ENCODE results near the gene ZNF654.

Gene ZNF654

GRCh38 chr3:88059380-88060170 lies 520 bp downstream of the ZNF654 start:
- H3K9ac ChIP-seq (ENCODE audit: low read length in 2 of 2): peak overlapping the region; percentile 81 to 87
- H3K36me3 ChIP-seq (ENCODE audit: control insufficient read depth in 2 of 2, insufficient read depth in 2 of 2, low read length in 2 of 2): peaks cover 5 to 11% of the 10 kb centered on the region in 2 donors
- no peaks in the 10 kb centered on the region for H3K9me3 ChIP-seq (ENCODE audit: control insufficient read depth in 2 of 2, low read length in 2 of 2)
- peak overlapping the region; percentile 84 for H3K27ac ChIP-seq (ENCODE audit: low read length)
- H3K4me3 ChIP-seq (ENCODE audit: low read length in 2 of 2): peak overlapping the region; percentile 88 to 90
- H3K27me3 ChIP-seq (ENCODE audit: control insufficient read depth in 1 of 2, insufficient read depth in 2 of 2, low read length in 2 of 2): no peaks in the 10 kb centered on the region
- H3K4me1 ChIP-seq (ENCODE audit: control insufficient read depth, insufficient read depth, low read length): peaks cover 10% of the 10 kb centered on the region

- Histone ChIP-seq H3K36me3 (ENCODE audit: control insufficient read depth in 2 of 2, insufficient read depth in 2 of 2, low read length in 2 of 2) (no peaks in the 10 kb centered on the region), H3K27ac (ENCODE audit: low read length) (no peak overlapping the region), H3K4me3 (ENCODE audit: low read length in 2 of 2) (no peak overlapping the region), H3K9me3 (ENCODE audit: control insufficient read depth in 2 of 2, low read length in 2 of 2) (no peaks in the 10 kb centered on the region), H3K4me1 (ENCODE audit: control insufficient read depth, insufficient read depth, low read length) (peaks cover 10% of the 10 kb centered on the region), H3K9ac (ENCODE audit: low read length in 2 of 2) (no peak overlapping the region), H3K27me3 (ENCODE audit: control insufficient read depth in 1 of 2, insufficient read depth in 2 of 2, low read length in 2 of 2) (no peaks in the 10 kb centered on the region)
These were observed 2.7 kb downstream of the ZNF654 start for GRCh38 chr3:88061746-88062145.

GRCh38 chr3:88075072-88075471 lies 16.0 kb downstream of the ZNF654 start:
- no peak overlapping the region for H3K4me3 ChIP-seq (ENCODE audit: low read length in 2 of 2)

DNA sequence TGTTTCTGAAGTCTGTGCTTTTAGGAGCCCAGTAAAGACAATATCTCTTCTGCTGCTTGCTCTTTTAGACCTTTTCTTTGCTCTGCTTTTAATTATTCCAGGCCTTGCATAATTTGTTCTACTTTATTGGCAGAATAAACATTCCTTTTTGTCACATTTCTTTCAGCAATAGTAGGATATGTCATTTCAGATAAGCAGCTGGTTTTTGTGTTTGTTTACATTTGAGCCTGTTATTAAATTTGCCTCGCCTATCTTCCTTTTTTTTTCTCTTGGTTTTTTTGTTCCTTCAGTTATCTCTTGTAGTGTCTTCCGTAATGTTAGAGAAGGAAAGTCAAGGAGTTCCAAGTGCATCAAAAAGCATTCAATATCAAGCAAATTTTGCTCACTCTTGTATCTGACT lies 16.4 kb downstream of the ZNF654 start:
- Histone ChIP-seq H3K36me3 (ENCODE audit: control insufficient read depth in 2 of 2, insufficient read depth in 2 of 2, low read length in 2 of 2) (no peaks in the 10 kb centered on the region), H3K27ac (ENCODE audit: low read length) (no peak overlapping the region), H3K9ac (ENCODE audit: low read length in 2 of 2) (no peak overlapping the region), H3K9me3 (ENCODE audit: control insufficient read depth in 2 of 2, low read length in 2 of 2) (no peaks in the 10 kb centered on the region), H3K4me3 (ENCODE audit: low read length in 2 of 2) (no peak overlapping the region), H3K4me1 (ENCODE audit: control insufficient read depth, insufficient read depth, low read length) (no peaks in the 10 kb centered on the region), H3K27me3 (ENCODE audit: control insufficient read depth in 1 of 2, insufficient read depth in 2 of 2, low read length in 2 of 2) (no peaks in the 10 kb centered on the region)

More at GRCh38 chr3:88075072-88075471, 16.0 kb downstream of the ZNF654 start:
- H3K4me1 ChIP-seq (ENCODE audit: control insufficient read depth, insufficient read depth, low read length): no peaks in the 10 kb centered on the region
- H3K27ac ChIP-seq (ENCODE audit: low read length): no peak overlapping the region
- H3K9me3 ChIP-seq (ENCODE audit: control insufficient read depth in 2 of 2, low read length in 2 of 2): no peaks in the 10 kb centered on the region
- no peaks in the 10 kb centered on the region for H3K27me3 ChIP-seq (ENCODE audit: control insufficient read depth in 1 of 2, insufficient read depth in 2 of 2, low read length in 2 of 2)
- no peak overlapping the region for H3K9ac ChIP-seq (ENCODE audit: low read length in 2 of 2)
- no peaks in the 10 kb centered on the region for H3K36me3 ChIP-seq (ENCODE audit: control insufficient read depth in 2 of 2, insufficient read depth in 2 of 2, low read length in 2 of 2)

DNA sequence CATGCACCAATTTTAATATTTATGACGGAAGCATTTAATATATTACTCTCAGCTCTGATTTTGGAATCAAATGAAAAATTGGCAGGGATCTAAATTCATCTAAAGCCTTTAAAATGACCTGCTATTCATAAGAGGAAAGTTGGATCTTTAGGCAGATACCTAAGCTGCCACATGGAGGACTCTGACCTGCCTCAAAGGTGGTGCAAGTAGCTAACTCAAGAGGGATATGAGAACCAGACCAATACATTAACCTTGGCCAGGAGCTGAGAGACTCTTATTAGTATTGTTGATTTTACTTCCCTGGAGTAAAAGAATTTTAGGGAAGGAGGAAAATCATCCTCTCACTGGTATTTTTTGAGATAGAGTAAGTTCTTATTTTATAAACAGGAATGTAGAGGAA lies 17.7 kb downstream of the ZNF654 start:
- Histone ChIP-seq H3K27ac (ENCODE audit: low read length) (no peak overlapping the region), H3K27me3 (ENCODE audit: control insufficient read depth in 1 of 2, insufficient read depth in 2 of 2, low read length in 2 of 2) (no peaks in the 10 kb centered on the region), H3K4me3 (ENCODE audit: low read length in 2 of 2) (no peak overlapping the region), H3K9ac (ENCODE audit: low read length in 2 of 2) (no peak overlapping the region), H3K36me3 (ENCODE audit: control insufficient read depth in 2 of 2, insufficient read depth in 2 of 2, low read length in 2 of 2) (no peaks in the 10 kb centered on the region), H3K9me3 (ENCODE audit: control insufficient read depth in 2 of 2, low read length in 2 of 2) (no peaks in the 10 kb centered on the region), H3K4me1 (ENCODE audit: control insufficient read depth, insufficient read depth, low read length) (no peaks in the 10 kb centered on the region)

GRCh38 chr3:88078932-88079331 lies 19.9 kb downstream of the ZNF654 start:
- Histone ChIP-seq H3K36me3 (ENCODE audit: control insufficient read depth in 2 of 2, insufficient read depth in 2 of 2, low read length in 2 of 2) (no peaks in the 10 kb centered on the region), H3K9ac (ENCODE audit: low read length in 2 of 2) (no peak overlapping the region), H3K27me3 (ENCODE audit: control insufficient read depth in 1 of 2, insufficient read depth in 2 of 2, low read length in 2 of 2) (no peaks in the 10 kb centered on the region), H3K9me3 (ENCODE audit: control insufficient read depth in 2 of 2, low read length in 2 of 2) (no peaks in the 10 kb centered on the region), H3K4me3 (ENCODE audit: low read length in 2 of 2) (no peak overlapping the region), H3K4me1 (ENCODE audit: control insufficient read depth, insufficient read depth, low read length) (no peaks in the 10 kb centered on the region), H3K27ac (ENCODE audit: low read length) (no peak overlapping the region)

DNA sequence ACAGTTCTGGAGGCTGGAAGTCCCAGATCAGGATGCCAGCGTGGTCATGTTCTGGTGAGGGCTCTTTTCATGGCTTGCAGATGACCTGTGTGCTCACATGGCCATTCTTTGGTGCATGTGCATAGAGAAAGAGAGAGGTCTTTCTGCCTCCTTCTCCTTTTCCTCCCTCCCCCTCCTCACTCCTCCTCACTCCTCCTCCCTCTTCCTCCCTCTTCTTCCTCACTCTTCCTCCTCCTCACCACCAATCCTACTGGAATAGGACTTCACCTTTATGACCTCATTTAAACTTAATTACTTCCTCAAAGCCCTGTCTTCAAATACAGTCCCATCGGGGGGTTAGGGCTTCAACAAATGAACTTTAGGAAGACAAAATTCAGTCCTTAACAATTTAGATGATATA lies 23.8 kb downstream of the ZNF654 start:
- H3K9me3 ChIP-seq (ENCODE audit: control insufficient read depth in 2 of 2, low read length in 2 of 2): no peaks in the 10 kb centered on the region
- no peak overlapping the region for H3K4me3 ChIP-seq (ENCODE audit: low read length in 2 of 2)

DNA sequence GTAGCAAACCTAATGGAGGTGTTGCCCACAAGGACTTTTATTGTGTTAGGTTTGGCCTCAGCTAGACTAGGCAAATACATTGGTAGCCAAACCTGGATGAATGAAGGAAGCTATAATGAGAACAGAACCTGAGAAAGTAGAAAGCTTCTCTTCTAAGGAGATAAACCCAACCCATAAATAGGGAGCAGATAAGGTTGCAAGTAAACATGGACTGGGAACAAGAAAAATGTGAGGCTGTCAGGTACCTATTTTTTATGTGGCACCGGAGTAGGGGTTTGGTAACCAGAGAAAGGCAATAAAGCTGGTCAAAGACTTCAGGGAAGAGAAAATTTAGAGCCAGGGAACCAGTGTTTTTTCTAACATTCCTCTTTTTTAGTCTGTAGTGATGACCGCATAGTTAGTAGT lies 25.0 kb downstream of the ZNF654 start:
- H3K27ac ChIP-seq (ENCODE audit: low read length): no peak overlapping the region
- H3K4me3 ChIP-seq (ENCODE audit: low read length in 2 of 2): no peak overlapping the region
- H3K9me3 ChIP-seq (ENCODE audit: control insufficient read depth in 2 of 2, low read length in 2 of 2): no peaks in the 10 kb centered on the region
- H3K9ac ChIP-seq (ENCODE audit: low read length in 2 of 2): no peak overlapping the region
- no peaks in the 10 kb centered on the region for H3K27me3 ChIP-seq (ENCODE audit: control insufficient read depth in 1 of 2, insufficient read depth in 2 of 2, low read length in 2 of 2)
- peaks cover 0 to 7% of the 10 kb centered on the region in 2 donors for H3K36me3 ChIP-seq (ENCODE audit: control insufficient read depth in 2 of 2, insufficient read depth in 2 of 2, low read length in 2 of 2)
- H3K4me1 ChIP-seq (ENCODE audit: control insufficient read depth, insufficient read depth, low read length): no peaks in the 10 kb centered on the region

More for the DNA sequence above, 23.8 kb downstream of the ZNF654 start:
- Histone ChIP-seq H3K27me3 (ENCODE audit: control insufficient read depth in 1 of 2, insufficient read depth in 2 of 2, low read length in 2 of 2) (no peaks in the 10 kb centered on the region), H3K4me1 (ENCODE audit: control insufficient read depth, insufficient read depth, low read length) (no peaks in the 10 kb centered on the region), H3K36me3 (ENCODE audit: control insufficient read depth in 2 of 2, insufficient read depth in 2 of 2, low read length in 2 of 2) (peaks cover 0 to 7% of the 10 kb centered on the region in 2 donors), H3K9ac (ENCODE audit: low read length in 2 of 2) (no peak overlapping the region), H3K27ac (ENCODE audit: low read length) (no peak overlapping the region)

- Histone ChIP-seq H3K9ac (ENCODE audit: low read length in 2 of 2) (no peak overlapping the region), H3K4me3 (ENCODE audit: low read length in 2 of 2) (no peak overlapping the region), H3K27ac (ENCODE audit: low read length) (no peak overlapping the region), H3K4me1 (ENCODE audit: control insufficient read depth, insufficient read depth, low read length) (no peaks in the 10 kb centered on the region), H3K36me3 (ENCODE audit: control insufficient read depth in 2 of 2, insufficient read depth in 2 of 2, low read length in 2 of 2) (peaks cover 2 to 7% of the 10 kb centered on the region in 2 donors), H3K27me3 (ENCODE audit: control insufficient read depth in 1 of 2, insufficient read depth in 2 of 2, low read length in 2 of 2) (no peaks in the 10 kb centered on the region), H3K9me3 (ENCODE audit: control insufficient read depth in 2 of 2, low read length in 2 of 2) (no peaks in the 10 kb centered on the region)
These were observed 31.6 kb downstream of the ZNF654 start for GRCh38 chr3:88090681-88091080.

DNA sequence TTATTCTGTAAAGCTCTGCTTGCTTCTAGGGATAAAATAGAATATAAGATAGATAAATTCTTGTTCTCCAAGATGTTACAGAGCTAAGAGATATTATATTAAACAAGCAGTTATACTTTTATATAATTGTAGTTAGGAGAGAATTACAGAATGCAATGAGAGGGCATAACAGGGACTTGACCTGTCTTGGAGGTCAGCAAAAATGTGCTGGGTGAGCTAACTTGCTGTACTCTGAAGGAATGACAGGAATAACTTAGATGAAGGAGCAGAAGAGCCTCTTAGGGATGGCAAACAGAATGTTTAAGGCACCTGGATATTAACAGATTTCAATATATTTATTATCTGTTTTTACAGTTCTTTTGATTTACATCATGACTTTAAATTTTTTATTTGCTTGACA lies 33.2 kb downstream of the ZNF654 start:
- Histone ChIP-seq H3K27ac (ENCODE audit: low read length) (no peak overlapping the region), H3K4me1 (ENCODE audit: control insufficient read depth, insufficient read depth, low read length) (no peaks in the 10 kb centered on the region), H3K4me3 (ENCODE audit: low read length in 2 of 2) (no peak overlapping the region), H3K27me3 (ENCODE audit: control insufficient read depth in 1 of 2, insufficient read depth in 2 of 2, low read length in 2 of 2) (no peaks in the 10 kb centered on the region), H3K9me3 (ENCODE audit: control insufficient read depth in 2 of 2, low read length in 2 of 2) (no peaks in the 10 kb centered on the region), H3K9ac (ENCODE audit: low read length in 2 of 2) (no peak overlapping the region), H3K36me3 (ENCODE audit: control insufficient read depth in 2 of 2, insufficient read depth in 2 of 2, low read length in 2 of 2) (peaks cover 2 to 4% of the 10 kb centered on the region in 2 donors)

DNA sequence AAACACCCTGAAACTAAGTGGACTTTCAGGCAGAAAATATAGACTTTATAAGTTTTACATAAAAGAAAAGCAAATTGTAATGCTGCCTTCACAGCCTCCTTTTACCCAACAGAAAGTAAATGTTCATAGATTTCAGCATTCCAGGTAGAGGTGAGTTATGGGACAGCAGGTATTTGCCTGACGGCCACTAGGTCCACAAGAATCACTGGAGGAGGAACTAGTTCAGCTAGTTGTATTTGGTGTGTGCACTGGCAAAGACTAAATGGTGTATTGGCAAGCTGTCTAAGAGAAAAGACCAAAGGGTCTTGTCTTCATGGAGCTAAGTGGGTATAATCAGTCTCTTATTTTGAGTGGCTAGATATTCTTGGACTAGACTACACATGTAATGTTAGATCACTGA lies 34.2 kb downstream of the ZNF654 start:
- Histone ChIP-seq H3K9me3 (ENCODE audit: control insufficient read depth in 2 of 2, low read length in 2 of 2) (no peaks in the 10 kb centered on the region), H3K9ac (ENCODE audit: low read length in 2 of 2) (no peak overlapping the region), H3K4me3 (ENCODE audit: low read length in 2 of 2) (no peak overlapping the region), H3K27me3 (ENCODE audit: control insufficient read depth in 1 of 2, insufficient read depth in 2 of 2, low read length in 2 of 2) (no peaks in the 10 kb centered on the region), H3K36me3 (ENCODE audit: control insufficient read depth in 2 of 2, insufficient read depth in 2 of 2, low read length in 2 of 2) (peaks cover 0 to 2% of the 10 kb centered on the region in 2 donors), H3K4me1 (ENCODE audit: control insufficient read depth, insufficient read depth, low read length) (no peaks in the 10 kb centered on the region), H3K27ac (ENCODE audit: low read length) (no peak overlapping the region)

Measured in stomach smooth muscle (tissue), 2 donors.